ENCODE data around the gene OR6C70.

DNA sequence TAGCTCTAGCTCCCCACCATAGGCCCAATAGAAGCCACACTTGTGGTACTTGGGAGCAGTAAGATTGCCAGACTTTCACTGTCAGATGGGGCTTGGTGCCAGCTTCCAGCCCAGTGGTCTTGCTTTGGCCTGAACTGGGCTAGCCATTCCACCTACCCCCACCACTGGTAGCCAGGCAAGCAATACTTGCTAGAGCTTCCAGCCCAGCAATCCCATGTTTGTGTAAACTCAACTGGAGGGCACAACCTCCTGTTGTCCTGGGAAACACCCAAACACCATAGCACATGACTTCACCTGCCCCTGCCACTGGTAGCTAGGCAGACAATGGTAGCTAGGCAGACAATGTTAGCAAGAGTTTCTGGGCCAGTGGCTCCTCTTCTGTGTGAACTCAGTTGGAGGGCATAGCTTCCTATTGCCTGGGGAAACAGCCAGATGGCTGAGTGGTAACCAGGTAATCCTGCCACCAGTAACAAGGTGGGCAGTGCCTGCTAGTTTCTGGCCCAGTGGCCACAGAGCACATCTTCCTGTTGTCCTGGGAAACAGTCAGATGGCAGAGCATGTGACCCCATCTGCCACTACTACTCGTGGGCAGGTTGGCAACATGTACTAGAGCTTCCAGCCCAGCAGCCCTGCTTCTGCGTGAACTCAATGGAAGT lies 49.5 kb downstream of the OR6C70 start:
- TF ChIP-seq, protein P1, sequence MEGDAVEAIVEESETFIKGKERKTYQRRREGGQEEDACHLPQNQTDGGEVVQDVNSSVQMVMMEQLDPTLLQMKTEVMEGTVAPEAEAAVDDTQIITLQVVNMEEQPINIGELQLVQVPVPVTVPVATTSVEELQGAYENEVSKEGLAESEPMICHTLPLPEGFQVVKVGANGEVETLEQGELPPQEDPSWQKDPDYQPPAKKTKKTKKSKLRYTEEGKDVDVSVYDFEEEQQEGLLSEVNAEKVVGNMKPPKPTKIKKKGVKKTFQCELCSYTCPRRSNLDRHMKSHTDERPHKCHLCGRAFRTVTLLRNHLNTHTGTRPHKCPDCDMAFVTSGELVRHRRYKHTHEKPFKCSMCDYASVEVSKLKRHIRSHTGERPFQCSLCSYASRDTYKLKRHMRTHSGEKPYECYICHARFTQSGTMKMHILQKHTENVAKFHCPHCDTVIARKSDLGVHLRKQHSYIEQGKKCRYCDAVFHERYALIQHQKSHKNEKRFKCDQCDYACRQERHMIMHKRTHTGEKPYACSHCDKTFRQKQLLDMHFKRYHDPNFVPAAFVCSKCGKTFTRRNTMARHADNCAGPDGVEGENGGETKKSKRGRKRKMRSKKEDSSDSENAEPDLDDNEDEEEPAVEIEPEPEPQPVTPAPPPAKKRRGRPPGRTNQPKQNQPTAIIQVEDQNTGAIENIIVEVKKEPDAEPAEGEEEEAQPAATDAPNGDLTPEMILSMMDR (IDR thresholded peaks at IDR 0.05; ENCODE audit: insufficient read depth, low read length), result no peak
- TF ChIP-seq POLR2AphosphoS5 (IDR thresholded peaks at IDR 0.05; ENCODE audit: low read depth) (no peak), GABPA (IDR thresholded peaks at IDR 0.05; ENCODE audit: low read depth) (no peak)
- TF ChIP-seq, protein P2, sequence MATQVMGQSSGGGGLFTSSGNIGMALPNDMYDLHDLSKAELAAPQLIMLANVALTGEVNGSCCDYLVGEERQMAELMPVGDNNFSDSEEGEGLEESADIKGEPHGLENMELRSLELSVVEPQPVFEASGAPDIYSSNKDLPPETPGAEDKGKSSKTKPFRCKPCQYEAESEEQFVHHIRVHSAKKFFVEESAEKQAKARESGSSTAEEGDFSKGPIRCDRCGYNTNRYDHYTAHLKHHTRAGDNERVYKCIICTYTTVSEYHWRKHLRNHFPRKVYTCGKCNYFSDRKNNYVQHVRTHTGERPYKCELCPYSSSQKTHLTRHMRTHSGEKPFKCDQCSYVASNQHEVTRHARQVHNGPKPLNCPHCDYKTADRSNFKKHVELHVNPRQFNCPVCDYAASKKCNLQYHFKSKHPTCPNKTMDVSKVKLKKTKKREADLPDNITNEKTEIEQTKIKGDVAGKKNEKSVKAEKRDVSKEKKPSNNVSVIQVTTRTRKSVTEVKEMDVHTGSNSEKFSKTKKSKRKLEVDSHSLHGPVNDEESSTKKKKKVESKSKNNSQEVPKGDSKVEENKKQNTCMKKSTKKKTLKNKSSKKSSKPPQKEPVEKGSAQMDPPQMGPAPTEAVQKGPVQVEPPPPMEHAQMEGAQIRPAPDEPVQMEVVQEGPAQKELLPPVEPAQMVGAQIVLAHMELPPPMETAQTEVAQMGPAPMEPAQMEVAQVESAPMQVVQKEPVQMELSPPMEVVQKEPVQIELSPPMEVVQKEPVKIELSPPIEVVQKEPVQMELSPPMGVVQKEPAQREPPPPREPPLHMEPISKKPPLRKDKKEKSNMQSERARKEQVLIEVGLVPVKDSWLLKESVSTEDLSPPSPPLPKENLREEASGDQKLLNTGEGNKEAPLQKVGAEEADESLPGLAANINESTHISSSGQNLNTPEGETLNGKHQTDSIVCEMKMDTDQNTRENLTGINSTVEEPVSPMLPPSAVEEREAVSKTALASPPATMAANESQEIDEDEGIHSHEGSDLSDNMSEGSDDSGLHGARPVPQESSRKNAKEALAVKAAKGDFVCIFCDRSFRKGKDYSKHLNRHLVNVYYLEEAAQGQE (IDR thresholded peaks at IDR 0.05; ENCODE audit: insufficient replicate concordance, low read depth), result no peak

Data from HL-60 (cell line).